ENCODE results near the gene FAM149A. TPM values are rescaled to one million over a fixed set of nuclear protein-coding genes. Genes with fewer than 3 reads are reported as not detected.
A peak's percentile ranks its signal among the peaks of the same experiment; 100 is the strongest.

The FAM149A gene
- total and polyA plus RNA-seq, 2 donors (not counting 1 experiment from before 2014, with no cell fraction given), result 5.6 to 9.4 TPM

DNA sequence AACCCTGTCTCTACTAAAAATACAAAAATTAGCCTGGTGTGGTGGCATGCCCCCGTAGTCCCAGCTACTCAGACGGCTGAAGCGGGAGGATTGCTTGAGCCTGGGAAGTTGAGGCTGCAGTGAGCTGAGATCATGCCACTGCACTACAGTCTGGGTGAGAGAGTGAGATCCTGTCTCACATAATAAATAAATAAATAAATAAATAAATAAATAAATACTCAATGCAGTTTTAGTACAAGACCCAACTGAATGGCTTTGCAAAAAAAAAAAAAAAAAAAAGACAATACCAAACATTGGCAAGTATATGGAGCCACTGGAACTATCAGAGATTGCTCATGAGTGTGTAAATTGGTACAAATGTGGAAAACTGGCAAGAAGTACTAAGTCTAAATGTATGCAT lies 83.6 kb downstream of the FAM149A start:
- no peaks in the 10 kb centered on the region for H3K9me3 ChIP-seq (ENCODE audit: control insufficient read depth, insufficient read depth, low read depth, low read length)

GRCh38 chr4:186189656-186190055 lies 85.2 kb downstream of the FAM149A start:
- Histone ChIP-seq H3K4me3 (replicated peaks in 1 of 4; ENCODE audit: control extremely low read depth in 1 of 4, insufficient read depth in 1 of 4, low read depth in 3 of 4, low read length in 4 of 4) (peak overlapping the region in 1 of 4 experiments; percentile 83), H3K36me3 (ENCODE audit: control insufficient read depth, insufficient read depth, low read length) (no peaks in the 10 kb centered on the region), H2AFZ (ENCODE audit: low read length) (no peak overlapping the region), H3K27me3 (ENCODE audit: control insufficient read depth, insufficient read depth, low read length) (no peaks in the 10 kb centered on the region), H3K27ac (ENCODE audit: insufficient read depth, low read length) (no peak overlapping the region), H3K9ac (ENCODE audit: insufficient read depth, low read length) (no peak overlapping the region), H3K4me1 (ENCODE audit: control insufficient read depth, extremely low read depth, insufficient read depth, low read length) (no peaks in the 10 kb centered on the region), H4K20me1 (ENCODE audit: control insufficient read depth, extremely low read depth, insufficient read depth, low read length) (no peaks in the 10 kb centered on the region), H3K79me2 (ENCODE audit: control insufficient read depth, insufficient read depth, low read length) (peaks cover 1% of the 10 kb centered on the region), H3K4me2 (ENCODE audit: extremely low read depth, insufficient read depth, low read length) (no peak overlapping the region), H3K9me3 (ENCODE audit: control insufficient read depth, insufficient read depth, low read depth, low read length) (no peaks in the 10 kb centered on the region)
- TF ChIP-seq, protein P1, sequence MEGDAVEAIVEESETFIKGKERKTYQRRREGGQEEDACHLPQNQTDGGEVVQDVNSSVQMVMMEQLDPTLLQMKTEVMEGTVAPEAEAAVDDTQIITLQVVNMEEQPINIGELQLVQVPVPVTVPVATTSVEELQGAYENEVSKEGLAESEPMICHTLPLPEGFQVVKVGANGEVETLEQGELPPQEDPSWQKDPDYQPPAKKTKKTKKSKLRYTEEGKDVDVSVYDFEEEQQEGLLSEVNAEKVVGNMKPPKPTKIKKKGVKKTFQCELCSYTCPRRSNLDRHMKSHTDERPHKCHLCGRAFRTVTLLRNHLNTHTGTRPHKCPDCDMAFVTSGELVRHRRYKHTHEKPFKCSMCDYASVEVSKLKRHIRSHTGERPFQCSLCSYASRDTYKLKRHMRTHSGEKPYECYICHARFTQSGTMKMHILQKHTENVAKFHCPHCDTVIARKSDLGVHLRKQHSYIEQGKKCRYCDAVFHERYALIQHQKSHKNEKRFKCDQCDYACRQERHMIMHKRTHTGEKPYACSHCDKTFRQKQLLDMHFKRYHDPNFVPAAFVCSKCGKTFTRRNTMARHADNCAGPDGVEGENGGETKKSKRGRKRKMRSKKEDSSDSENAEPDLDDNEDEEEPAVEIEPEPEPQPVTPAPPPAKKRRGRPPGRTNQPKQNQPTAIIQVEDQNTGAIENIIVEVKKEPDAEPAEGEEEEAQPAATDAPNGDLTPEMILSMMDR (conservative IDR thresholded peaks at IDR 0.05 in 1 of 2, IDR thresholded peaks at IDR 0.05 in 1 of 2; ENCODE audit: low read depth in 1 of 2, low read length in 2 of 2), result no peak
- TF ChIP-seq EZH2 (IDR thresholded peaks at IDR 0.05; ENCODE audit: low read length, missing control alignments), result no peak
- DNase-seq (ENCODE audit: low read depth in 2 of 2), result no peak

More for the DNA sequence above, 83.6 kb downstream of the FAM149A start:
- Histone ChIP-seq H3K27me3 (ENCODE audit: control insufficient read depth, insufficient read depth, low read length) (no peaks in the 10 kb centered on the region), H3K4me1 (ENCODE audit: control insufficient read depth, extremely low read depth, insufficient read depth, low read length) (no peaks in the 10 kb centered on the region), H3K4me3 (replicated peaks in 1 of 4; ENCODE audit: control extremely low read depth in 1 of 4, insufficient read depth in 1 of 4, low read depth in 3 of 4, low read length in 4 of 4) (no peak overlapping the region), H4K20me1 (ENCODE audit: control insufficient read depth, extremely low read depth, insufficient read depth, low read length) (no peaks in the 10 kb centered on the region), H3K27ac (ENCODE audit: insufficient read depth, low read length) (no peak overlapping the region), H3K79me2 (ENCODE audit: control insufficient read depth, insufficient read depth, low read length) (peaks cover 1% of the 10 kb centered on the region), H2AFZ (ENCODE audit: low read length) (no peak overlapping the region), H3K9ac (ENCODE audit: insufficient read depth, low read length) (no peak overlapping the region), H3K4me2 (ENCODE audit: extremely low read depth, insufficient read depth, low read length) (no peak overlapping the region), H3K36me3 (ENCODE audit: control insufficient read depth, insufficient read depth, low read length) (no peaks in the 10 kb centered on the region)
- no peak for TF ChIP-seq EZH2 (IDR thresholded peaks at IDR 0.05; ENCODE audit: low read length, missing control alignments)
- DNase-seq (ENCODE audit: low read depth in 2 of 2), result no peak

DNA sequence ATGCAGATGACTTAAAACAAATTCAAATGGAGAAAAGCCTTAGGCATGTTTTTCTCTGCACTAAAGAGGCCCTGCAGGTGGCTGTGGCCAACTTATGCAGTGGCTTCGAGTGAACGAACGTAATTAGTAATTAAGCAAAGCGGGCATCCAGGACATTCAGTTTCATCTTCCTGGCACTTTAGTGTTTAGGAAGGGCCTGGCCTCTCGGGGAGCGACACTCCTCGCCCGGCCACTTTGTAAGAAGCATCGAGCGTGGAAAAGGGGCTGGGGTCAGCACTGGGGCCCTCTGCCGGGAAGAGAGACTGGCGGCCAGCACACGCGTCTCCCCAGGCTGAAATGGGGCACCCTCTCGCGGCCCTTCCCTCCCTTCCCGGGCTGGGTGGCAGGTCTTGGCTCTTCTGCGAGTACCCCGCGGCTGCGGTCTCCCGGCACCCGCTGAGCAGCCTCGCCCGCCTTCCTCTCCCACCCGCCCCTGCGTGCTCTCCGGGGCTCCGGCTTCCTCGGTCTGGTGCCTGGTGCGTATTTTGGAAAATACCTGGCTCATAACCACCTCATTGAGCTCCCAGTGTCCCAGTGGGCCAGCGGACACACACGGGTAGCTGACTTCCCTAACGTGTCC lies 86.2 kb downstream of the FAM149A start:
- Histone ChIP-seq H3K4me3 (replicated peaks in 1 of 4; ENCODE audit: control extremely low read depth in 1 of 4, insufficient read depth in 1 of 4, low read depth in 3 of 4, low read length in 4 of 4) (peak overlapping the region; percentile 50 to 84 (median 82)), H3K4me2 (ENCODE audit: extremely low read depth, insufficient read depth, low read length) (peak overlapping the region; percentile 66), H3K27me3 (ENCODE audit: control insufficient read depth, insufficient read depth, low read length) (no peaks in the 10 kb centered on the region), H3K9me3 (ENCODE audit: control insufficient read depth, insufficient read depth, low read depth, low read length) (no peaks in the 10 kb centered on the region), H4K20me1 (ENCODE audit: control insufficient read depth, extremely low read depth, insufficient read depth, low read length) (no peaks in the 10 kb centered on the region), H3K4me1 (ENCODE audit: control insufficient read depth, extremely low read depth, insufficient read depth, low read length) (no peaks in the 10 kb centered on the region), H2AFZ (ENCODE audit: low read length) (peak overlapping the region; percentile 94), H3K36me3 (ENCODE audit: control insufficient read depth, insufficient read depth, low read length) (peaks cover 3% of the 10 kb centered on the region), H3K79me2 (ENCODE audit: control insufficient read depth, insufficient read depth, low read length) (peaks cover 1% of the 10 kb centered on the region), H3K9ac (ENCODE audit: insufficient read depth, low read length) (peak overlapping the region; percentile 88), H3K27ac (ENCODE audit: insufficient read depth, low read length) (peak overlapping the region; percentile 75)
- peak; percentile 21 to 31 for DNase-seq (ENCODE audit: low read depth in 2 of 2)
- no peak for TF ChIP-seq EZH2 (IDR thresholded peaks at IDR 0.05; ENCODE audit: low read length, missing control alignments)
